NOMO-1 treated with DMSO at 0.1 percent for 48 hours (cell line): ENCODE measurements around the gene C5AR2.
"Not testable (repeated sequence)": the region's sequence is repeated elsewhere in the genome, so short reads cannot be mapped to it uniquely, and the experiment has no call there.

ENCODE experiments used
- DNase-seq: peaks from one replicate; lab custom pipeline; 2025; ENCODE audit not compliant: unreplicated experiment; lab: John Stamatoyannopoulos, UW

The C5AR2 gene

DNA sequence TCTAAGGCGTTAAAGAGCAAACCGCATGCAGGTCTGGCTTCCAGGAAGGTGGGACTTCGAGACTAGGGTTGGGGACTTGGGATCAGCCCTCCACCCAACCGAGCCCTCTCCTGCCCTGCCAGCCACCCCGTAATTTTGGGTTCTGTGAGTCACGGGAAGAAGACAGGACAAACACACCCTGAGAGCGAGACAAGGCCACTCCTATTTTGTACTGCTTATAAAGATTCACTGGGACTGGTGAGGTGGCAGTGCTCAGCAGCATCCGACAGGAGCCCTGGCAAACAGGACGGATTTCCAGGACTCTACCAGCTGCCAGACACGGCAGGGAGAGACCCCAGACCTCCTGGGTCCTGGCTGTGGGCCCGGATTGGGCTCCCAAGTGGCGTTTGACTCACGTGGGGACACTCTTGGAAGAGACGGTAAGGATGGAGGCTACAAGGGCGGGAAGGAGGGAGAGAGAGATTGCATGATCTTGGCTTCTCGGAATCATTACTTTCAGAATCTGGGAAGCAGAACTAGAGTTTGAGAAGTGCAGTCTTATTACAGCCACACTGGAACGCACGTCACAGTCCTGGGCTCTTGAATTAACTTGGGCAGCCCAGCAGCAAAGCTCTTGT lies at the start of gene C5AR2:
C5AR2 (plus strand) TSS at position 245 of the 617 bp plus-strand sequence. CDS start 8,625 bp downstream, outside the sequence.
- DNase-seq: no peak

DNA sequence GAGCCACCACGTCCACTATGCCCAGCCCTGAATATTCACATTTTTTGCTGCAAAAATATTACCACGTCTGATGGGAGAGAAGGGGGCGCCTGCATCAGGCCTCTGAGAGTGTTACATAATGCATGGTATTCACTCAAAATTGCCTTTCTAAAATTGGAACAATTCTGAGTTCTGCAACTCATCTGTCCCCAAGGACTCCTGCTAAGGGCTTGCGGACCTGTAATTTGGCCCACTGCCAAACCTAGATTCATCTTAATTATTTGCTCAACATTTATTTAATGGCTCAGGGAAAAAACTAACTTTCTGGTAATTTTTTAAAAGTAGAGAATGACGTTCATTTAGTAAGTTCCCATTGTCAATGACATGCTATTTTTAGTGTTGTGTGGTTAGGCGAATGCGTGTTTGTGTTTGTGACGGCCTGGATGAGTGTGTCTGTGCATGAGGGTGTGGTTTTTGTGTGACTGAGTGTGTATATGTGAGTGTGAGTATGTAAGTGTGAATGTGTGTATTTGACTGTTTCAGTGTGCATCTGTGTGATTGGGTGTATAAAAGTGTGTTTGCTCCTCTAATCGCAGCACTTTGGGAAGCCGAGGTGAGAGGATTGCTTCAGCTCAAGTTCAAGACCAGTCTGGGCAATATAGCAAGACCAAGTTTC lies 48.4 kb upstream of the C5AR2 start:
- peak; percentile 11 for DNase-seq

- DNase-seq: peak; percentile 59
Observed at GRCh38 chr19:47284324-47284899, 47.6 kb upstream of the C5AR2 start.

DNA sequence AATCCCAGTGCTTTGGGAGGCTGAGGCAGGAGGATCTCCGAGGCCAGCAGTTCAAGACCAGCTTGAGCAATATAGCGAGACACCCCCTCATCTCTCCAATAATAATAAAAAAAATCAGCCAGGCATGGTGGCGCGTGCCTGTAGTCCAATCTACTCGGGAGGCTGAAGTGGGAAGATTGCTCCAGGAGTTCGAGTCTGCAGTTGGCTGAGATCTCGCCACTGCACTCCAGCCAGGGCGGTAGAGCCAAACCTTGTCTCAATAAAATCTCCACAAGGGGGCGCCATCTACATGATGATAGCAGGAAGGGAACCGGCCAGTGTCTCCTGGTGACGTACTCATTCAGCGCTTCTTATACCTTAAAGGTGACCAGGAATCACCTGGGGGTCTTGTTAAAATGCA lies 35.9 kb upstream of the C5AR2 start:
- DNase-seq: peak; percentile 56

GRCh38 chr19:47300867-47301266 lies 31.1 kb upstream of the C5AR2 start:
- DNase-seq: not testable (repeated sequence)

DNA sequence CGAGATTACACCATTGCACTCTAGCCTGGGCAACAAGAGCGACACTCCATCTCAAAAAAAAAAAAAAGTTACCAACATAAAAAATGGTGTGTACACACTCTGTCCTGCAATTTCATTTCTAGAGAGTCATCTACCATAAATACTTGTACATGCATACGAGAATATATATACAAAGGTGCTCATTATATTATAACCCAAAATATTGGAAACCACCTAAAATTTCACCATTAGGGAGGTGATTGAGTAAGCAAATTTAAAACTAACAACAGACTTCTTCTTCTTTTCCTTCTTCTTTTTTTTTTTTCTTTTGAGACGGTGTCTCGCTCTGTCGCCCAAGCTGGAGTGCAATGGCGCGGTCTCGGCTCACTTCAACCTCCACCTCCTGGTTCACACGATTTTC lies 29.7 kb upstream of the C5AR2 start:
- peak; percentile 30 for DNase-seq

GRCh38 chr19:47303966-47304365 lies 28.0 kb upstream of the C5AR2 start:
- no peak for DNase-seq

- DNase-seq: peak; percentile 13
Observed at GRCh38 chr19:47305309-47305751, 26.6 kb upstream of the C5AR2 start.

DNA sequence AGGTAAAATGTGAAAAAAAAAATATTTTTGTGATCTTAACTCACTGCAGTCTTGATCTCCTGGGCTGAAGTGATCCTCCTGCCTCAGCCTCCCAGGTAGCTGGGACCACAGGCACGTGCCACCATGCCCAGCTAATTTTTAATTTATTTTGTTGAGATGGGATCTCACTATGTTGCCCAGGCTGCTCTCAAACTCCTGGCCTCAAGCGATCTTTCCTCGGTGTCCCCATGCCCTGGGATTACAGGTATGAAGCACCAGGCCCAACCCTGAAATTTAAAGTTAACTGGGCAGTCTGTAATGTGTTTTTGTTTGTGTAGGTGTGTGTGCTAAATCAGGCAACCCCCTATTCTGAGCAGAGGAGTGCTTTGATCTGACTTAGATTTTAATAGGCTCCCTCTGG lies 25.7 kb upstream of the C5AR2 start:
- DNase-seq: no peak

DNA sequence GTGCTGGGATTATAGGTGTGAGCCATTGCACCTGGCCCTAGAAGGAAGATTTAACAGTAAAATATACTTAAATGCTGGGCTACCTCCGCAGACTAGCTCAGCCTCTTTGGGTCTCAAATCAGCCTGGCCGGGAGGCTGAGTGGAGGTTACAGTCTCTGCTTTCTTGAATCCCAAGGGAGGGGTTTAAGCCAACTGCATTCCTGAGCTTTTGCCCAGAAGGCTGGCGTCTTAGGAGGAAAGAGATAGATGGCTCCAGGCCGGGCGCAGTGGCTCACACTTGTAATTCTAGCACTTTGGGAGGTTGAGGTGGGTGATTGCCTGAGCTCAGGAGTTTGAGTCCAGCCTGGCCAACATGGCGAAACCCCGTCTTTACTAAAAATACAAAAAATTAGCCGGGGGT lies 22.9 kb upstream of the C5AR2 start:
- no peak for DNase-seq

GRCh38 chr19:47309608-47310007 lies 22.4 kb upstream of the C5AR2 start, which contains the start of gene C5AR1:
TSS of gene C5AR1 (plus strand) at chr19:47309861. CDS start at chr19:47309896, 35 bp downstream.
- DNase-seq: no peak

DNA sequence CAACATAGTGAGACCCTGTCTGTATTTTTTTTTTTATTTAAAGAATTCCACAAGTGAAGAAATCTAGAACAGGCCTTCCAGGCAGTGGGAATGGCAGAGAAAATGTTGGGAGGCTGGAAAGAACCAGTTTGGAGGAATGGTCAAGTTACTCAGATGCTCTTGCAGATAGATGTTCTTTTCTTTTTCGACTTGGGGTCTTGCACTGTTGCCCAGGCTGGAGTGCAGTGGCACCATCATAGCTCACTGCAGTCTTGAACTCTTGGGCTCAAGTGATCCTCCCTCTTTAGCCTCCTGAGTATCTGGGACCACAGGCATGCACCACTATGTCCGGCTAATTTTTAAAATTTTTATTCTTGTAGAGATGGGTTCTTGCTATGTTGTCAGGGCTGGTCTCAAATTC lies 21.7 kb upstream of the C5AR2 start:
- DNase-seq: no peak

DNA sequence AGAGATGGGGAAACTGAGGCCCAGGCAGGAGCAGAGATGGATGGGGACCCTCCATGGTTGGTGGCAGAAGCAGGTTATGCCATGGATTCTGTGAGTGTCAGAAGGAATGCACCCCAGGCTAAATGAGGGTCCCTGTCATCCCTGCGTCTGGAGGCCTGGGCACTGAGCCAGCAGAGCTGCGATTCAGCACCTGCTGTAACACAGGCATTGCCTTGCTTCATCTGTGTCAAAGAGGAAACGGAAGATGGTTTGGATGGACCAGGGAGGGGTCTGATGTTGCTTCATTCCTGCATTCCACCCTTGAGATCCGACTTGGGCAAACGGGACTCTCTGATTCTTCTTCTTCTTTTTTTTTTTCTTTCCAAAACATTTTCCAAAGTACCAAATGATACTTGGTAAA lies 21.2 kb upstream of the C5AR2 start:
- DNase-seq: peak; percentile 84

GRCh38 chr19:47312366-47313006 lies 19.5 kb upstream of the C5AR2 start:
- no peak for DNase-seq

GRCh38 chr19:47313754-47314295 lies 18.1 kb upstream of the C5AR2 start:
- DNase-seq: no peak

GRCh38 chr19:47315125-47315821 lies 16.7 kb upstream of the C5AR2 start:
- DNase-seq: peak; percentile 99

- DNase-seq: no peak
Observed at GRCh38 chr19:47316513-47316912, 15.5 kb upstream of the C5AR2 start.

GRCh38 chr19:47319923-47320871 lies 11.8 kb upstream of the C5AR2 start:
- DNase-seq: no peak

DNA sequence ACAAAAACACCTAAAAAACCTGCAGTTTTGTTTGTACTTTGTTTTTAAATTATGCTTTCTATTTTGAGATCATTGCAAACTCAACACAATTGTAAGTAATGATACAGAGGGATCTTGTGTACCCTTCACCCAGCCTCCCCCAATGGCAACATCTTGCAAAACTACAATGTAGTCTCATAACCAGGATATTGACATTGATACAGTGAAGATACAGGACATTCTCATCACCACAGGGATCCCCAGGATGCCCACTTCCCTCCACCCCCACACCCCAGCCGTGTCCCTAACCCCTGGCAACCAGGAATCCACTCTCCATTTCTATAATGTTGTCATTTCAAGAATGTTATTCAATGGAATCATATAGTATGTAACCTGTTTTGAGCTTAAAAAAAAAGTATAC lies 10.3 kb upstream of the C5AR2 start:
- DNase-seq: no peak

DNA sequence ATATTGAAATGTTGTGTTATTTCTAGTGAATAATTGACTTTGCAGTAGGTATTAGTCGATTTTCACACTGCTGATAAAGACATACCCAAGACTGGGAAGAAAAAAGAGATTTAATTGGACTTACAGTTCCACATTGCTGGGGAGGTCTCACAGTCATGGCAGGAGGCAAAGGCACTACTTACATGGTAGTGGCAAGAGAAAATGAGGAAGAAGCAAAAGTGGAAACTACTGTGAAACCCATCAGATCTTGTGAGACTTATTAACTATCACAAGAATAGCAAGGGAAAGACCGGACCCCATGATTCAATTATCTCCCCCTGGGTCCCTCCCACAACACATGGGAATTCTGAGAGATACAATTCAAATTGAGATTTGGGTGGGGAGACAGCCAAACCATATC lies 9.9 kb upstream of the C5AR2 start:
- peak; percentile 73 for DNase-seq
